H4 (cell line): Measurements from ENCODE around the gene SELENOM. TPM values are rescaled to one million over a fixed set of nuclear protein-coding genes. Genes with fewer than 3 reads are reported as not detected.
A peak's percentile ranks its signal among the peaks of the same experiment; 100 is the strongest.
"Not testable (repeated sequence)": the region's sequence is repeated elsewhere in the genome, so short reads cannot be mapped to it uniquely, and the experiment has no call there.

ENCODE experiments used
- DNase-seq: peaks from one replicate; pipeline ENCODE4 v3.0.0-alpha.2; 2015; ENCODE audit warnings: low spot score
- total RNA-seq: library from RNA; depleted of rRNA; stranded (reverse); fragments of >200 nt; shearing (Covaris generic); gene quantifications from 2 replicates; pipeline ENCODE4 v1.2.3, GENCODE V29; 2014

Gene SELENOM
- total RNA-seq, 1 experiment from 2014 or later = 2.3 TPM

GRCh38 chr22:31105282-31105929 lies 2.0 kb downstream of the SELENOM start:
- DNase-seq = no peak

- DNase-seq = no peak
Observed at GRCh38 chr22:31104869-31105268, 2.5 kb downstream of the SELENOM start.

- DNase-seq = no peak
Observed at GRCh38 chr22:31103899-31104694, 3.3 kb downstream of the SELENOM start.

- no peak for DNase-seq
Observed at GRCh38 chr22:31103111-31103510, 4.3 kb downstream of the SELENOM start.

- DNase-seq = peak; percentile 90
Observed at GRCh38 chr22:31102441-31103081, 4.8 kb downstream of the SELENOM start.

GRCh38 chr22:31100762-31101525 lies 6.4 kb downstream of the SELENOM start:
- DNase-seq = no peak

GRCh38 chr22:31099841-31100761 lies 7.3 kb downstream of the SELENOM start:
- DNase-seq = no peak

- DNase-seq = no peak
Observed at GRCh38 chr22:31099386-31099785, 8.0 kb downstream of the SELENOM start.

- DNase-seq = no peak
Observed at GRCh38 chr22:31098632-31099110, 8.7 kb downstream of the SELENOM start.

GRCh38 chr22:31097941-31098631 lies 9.3 kb downstream of the SELENOM start:
- DNase-seq = no peak

GRCh38 chr22:31097539-31097938 lies 9.8 kb downstream of the SELENOM start:
- DNase-seq = not testable (repeated sequence)

- DNase-seq = no peak
Observed at GRCh38 chr22:31096657-31097279, 10.6 kb downstream of the SELENOM start.

GRCh38 chr22:31095637-31096249 lies 11.6 kb downstream of the SELENOM start:
- no peak for DNase-seq

GRCh38 chr22:31094741-31095140 lies 12.6 kb downstream of the SELENOM start:
- DNase-seq = no peak

- no peak for DNase-seq
Observed at GRCh38 chr22:31094021-31094551, 13.3 kb downstream of the SELENOM start.

- no peak for DNase-seq
Observed at GRCh38 chr22:31093086-31093850, 14.1 kb downstream of the SELENOM start.

GRCh38 chr22:31092161-31092560 lies 15.2 kb downstream of the SELENOM start:
- DNase-seq = no peak
